ENCODE results near the gene HMGB4. TPM values are rescaled to one million over a fixed set of nuclear protein-coding genes. Genes with fewer than 3 reads are reported as not detected.

HMGB4 gene
- polyA plus RNA-seq, 1 of the 3 experiments (the other 2 are of a cell fraction) = not detected

DNA sequence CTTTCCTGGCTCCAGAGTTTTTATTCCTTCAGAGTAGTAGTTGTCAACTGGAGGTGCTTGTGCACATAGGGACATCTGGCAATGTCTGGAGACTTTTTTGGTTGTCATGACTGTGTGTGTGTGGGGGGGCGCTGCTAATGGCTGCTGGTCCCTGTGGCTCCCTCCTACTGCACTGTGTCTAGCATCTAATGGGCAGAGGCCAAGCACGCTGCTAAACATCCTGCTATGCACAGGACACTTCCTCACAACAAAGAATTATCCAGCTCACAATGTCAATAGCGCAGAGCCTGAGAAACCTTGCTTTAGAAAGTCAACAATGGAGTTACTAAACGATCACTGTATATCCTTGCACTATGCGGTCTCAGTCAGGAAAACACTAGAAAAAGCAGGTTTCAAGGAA is 19.7 kb upstream of the HMGB4 start:
- Histone ChIP-seq H3F3A (replicated peaks; ENCODE audit: insufficient read depth) (no peaks in the 10 kb centered on the region), H3K4me3 (ENCODE audit: low read depth in 2 of 2, low read length in 1 of 2) (no peak overlapping the region), H3K4me1 (ENCODE audit: control insufficient read depth in 1 of 2, insufficient read depth in 2 of 2, low read depth in 1 of 2, low read length in 1 of 2) (peaks cover 0 to 13% of the 10 kb centered on the region in 2 experiments; a peak in 2 of 4 replicates), H2AFZ (ENCODE audit: low read depth) (no peak overlapping the region), H3K9me3 (no peaks in the 10 kb centered on the region), H3K27me3 (ENCODE audit: insufficient read depth) (no peaks in the 10 kb centered on the region), H3K27ac (ENCODE audit: low read depth in 2 of 2, low read length in 1 of 2) (no peak overlapping the region), H3K4me2 (no peak overlapping the region), H3K36me3 (replicated peaks in 1 of 2; ENCODE audit: control insufficient read depth in 1 of 2, insufficient read depth in 2 of 2, low read length in 1 of 2) (no peaks in the 10 kb centered on the region), H3K9me2 (no peaks in the 10 kb centered on the region), H4K20me1 (ENCODE audit: insufficient read depth) (no peaks in the 10 kb centered on the region), H3K79me2 (ENCODE audit: insufficient read depth) (no peaks in the 10 kb centered on the region), H3K9ac (no peak overlapping the region)
- ChIA-PET CTCF (interaction anchor here (0.6 to 1.1 kb wide), 4 partner anchors 66 to 319 kb away, joined by 3 read pairs; no protein-coding TSS in a partner anchor), POLR2A (no interaction called here)
- WGBS (ENCODE audit: low lambda C conversion rate) = 21% methylated on average over 5 of the region's 5 CpGs
- TF ChIP-seq, protein P1, sequence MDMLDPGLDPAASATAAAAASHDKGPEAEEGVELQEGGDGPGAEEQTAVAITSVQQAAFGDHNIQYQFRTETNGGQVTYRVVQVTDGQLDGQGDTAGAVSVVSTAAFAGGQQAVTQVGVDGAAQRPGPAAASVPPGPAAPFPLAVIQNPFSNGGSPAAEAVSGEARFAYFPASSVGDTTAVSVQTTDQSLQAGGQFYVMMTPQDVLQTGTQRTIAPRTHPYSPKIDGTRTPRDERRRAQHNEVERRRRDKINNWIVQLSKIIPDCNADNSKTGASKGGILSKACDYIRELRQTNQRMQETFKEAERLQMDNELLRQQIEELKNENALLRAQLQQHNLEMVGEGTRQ (IDR thresholded peaks at IDR 0.05; ENCODE audit: borderline replicate concordance, low read depth, low read length) = no peak
- TF ChIP-seq, protein P2, sequence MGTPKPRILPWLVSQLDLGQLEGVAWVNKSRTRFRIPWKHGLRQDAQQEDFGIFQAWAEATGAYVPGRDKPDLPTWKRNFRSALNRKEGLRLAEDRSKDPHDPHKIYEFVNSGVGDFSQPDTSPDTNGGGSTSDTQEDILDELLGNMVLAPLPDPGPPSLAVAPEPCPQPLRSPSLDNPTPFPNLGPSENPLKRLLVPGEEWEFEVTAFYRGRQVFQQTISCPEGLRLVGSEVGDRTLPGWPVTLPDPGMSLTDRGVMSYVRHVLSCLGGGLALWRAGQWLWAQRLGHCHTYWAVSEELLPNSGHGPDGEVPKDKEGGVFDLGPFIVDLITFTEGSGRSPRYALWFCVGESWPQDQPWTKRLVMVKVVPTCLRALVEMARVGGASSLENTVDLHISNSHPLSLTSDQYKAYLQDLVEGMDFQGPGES (IDR thresholded peaks at IDR 0.05; ENCODE audit: low read depth, low read length) = no peak
- TF ChIP-seq GABPA (IDR thresholded peaks at IDR 0.05; ENCODE audit: low read depth) (no peak), RXRA (IDR thresholded peaks at IDR 0.05; ENCODE audit: borderline replicate concordance, low read depth) (no peak), RAD21 (IDR thresholded peaks at IDR 0.05; ENCODE audit: low read length) (no peak), TAF1 (IDR thresholded peaks at IDR 0.05; ENCODE audit: borderline replicate concordance, low read depth, low read length) (no peak), SMC3 (IDR thresholded peaks at IDR 0.05; ENCODE audit: low read depth, low read length) (no peak), FOXJ3 (CRISPR knock-in tag; IDR thresholded peaks at IDR 0.05) (no peak), POLR2AphosphoS5 (IDR thresholded peaks at IDR 0.05; ENCODE audit: low read depth, low read length) (no peak), TCF12 (IDR thresholded peaks at IDR 0.05) (no peak), NRF1 (IDR thresholded peaks at IDR 0.05; ENCODE audit: low read depth, low read length) (no peak), GATA2 (CRISPR knock-in tag; IDR thresholded peaks at IDR 0.05) (no peak), CHD2 (IDR thresholded peaks at IDR 0.05; ENCODE audit: low read length, partially characterized antibody) (no peak)
- TF ChIP-seq, protein P3, sequence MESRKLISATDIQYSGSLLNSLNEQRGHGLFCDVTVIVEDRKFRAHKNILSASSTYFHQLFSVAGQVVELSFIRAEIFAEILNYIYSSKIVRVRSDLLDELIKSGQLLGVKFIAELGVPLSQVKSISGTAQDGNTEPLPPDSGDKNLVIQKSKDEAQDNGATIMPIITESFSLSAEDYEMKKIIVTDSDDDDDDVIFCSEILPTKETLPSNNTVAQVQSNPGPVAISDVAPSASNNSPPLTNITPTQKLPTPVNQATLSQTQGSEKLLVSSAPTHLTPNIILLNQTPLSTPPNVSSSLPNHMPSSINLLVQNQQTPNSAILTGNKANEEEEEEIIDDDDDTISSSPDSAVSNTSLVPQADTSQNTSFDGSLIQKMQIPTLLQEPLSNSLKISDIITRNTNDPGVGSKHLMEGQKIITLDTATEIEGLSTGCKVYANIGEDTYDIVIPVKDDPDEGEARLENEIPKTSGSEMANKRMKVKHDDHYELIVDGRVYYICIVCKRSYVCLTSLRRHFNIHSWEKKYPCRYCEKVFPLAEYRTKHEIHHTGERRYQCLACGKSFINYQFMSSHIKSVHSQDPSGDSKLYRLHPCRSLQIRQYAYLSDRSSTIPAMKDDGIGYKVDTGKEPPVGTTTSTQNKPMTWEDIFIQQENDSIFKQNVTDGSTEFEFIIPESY (IDR thresholded peaks at IDR 0.05; ENCODE audit: borderline replicate concordance, low read depth) = no peak
- TF ChIP-seq, protein P4, sequence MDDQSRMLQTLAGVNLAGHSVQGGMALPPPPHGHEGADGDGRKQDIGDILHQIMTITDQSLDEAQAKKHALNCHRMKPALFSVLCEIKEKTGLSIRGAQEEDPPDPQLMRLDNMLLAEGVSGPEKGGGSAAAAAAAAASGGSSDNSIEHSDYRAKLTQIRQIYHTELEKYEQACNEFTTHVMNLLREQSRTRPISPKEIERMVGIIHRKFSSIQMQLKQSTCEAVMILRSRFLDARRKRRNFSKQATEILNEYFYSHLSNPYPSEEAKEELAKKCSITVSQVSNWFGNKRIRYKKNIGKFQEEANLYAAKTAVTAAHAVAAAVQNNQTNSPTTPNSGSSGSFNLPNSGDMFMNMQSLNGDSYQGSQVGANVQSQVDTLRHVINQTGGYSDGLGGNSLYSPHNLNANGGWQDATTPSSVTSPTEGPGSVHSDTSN (IDR thresholded peaks at IDR 0.05) = no peak
- TF ChIP-seq, protein P5, sequence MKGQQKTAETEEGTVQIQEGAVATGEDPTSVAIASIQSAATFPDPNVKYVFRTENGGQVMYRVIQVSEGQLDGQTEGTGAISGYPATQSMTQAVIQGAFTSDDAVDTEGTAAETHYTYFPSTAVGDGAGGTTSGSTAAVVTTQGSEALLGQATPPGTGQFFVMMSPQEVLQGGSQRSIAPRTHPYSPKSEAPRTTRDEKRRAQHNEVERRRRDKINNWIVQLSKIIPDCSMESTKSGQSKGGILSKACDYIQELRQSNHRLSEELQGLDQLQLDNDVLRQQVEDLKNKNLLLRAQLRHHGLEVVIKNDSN (IDR thresholded peaks at IDR 0.05; ENCODE audit: borderline replicate concordance, low read depth) = no peak
- DNase-seq = no peak

All from SK-N-SH (cell line).